Measurements from ENCODE around the gene DNAJB1.

Gene DNAJB1

GRCh38 chr19:14540741-14541525 lies 22.7 kb upstream of the DNAJB1 start:
- FAIRE-seq (no peak), DNase-seq (ENCODE audit: insufficient read length, low spot score) (no peak)

GRCh38 chr19:14536926-14537692 lies 18.9 kb upstream of the DNAJB1 start:
- TF ChIP-seq CTCF (IDR thresholded peaks at IDR 0.05; ENCODE audit: insufficient read depth, missing control alignments): no peak
- FAIRE-seq (no peak), DNase-seq (ENCODE audit: insufficient read length, low spot score) (no peak)

More at GRCh38 chr19:14540741-14541525, 22.7 kb upstream of the DNAJB1 start:
- TF ChIP-seq CTCF (IDR thresholded peaks at IDR 0.05; ENCODE audit: insufficient read depth, missing control alignments): no peak

- no peak for DNase-seq (ENCODE audit: insufficient read length, low spot score)
- TF ChIP-seq CTCF (IDR thresholded peaks at IDR 0.05; ENCODE audit: insufficient read depth, missing control alignments): no peak
- FAIRE-seq: no peak
Observed at GRCh38 chr19:14533450-14533849, 15.3 kb upstream of the DNAJB1 start.

GRCh38 chr19:14530506-14530905 lies 12.3 kb upstream of the DNAJB1 start:
- FAIRE-seq: no peak
- DNase-seq (ENCODE audit: insufficient read length, low spot score): no peak
- TF ChIP-seq CTCF (IDR thresholded peaks at IDR 0.05; ENCODE audit: insufficient read depth, missing control alignments): no peak

GRCh38 chr19:14530005-14530348 lies 11.8 kb upstream of the DNAJB1 start:
- DNase-seq (ENCODE audit: insufficient read length, low spot score) (no peak), FAIRE-seq (no peak)
- no peak for TF ChIP-seq CTCF (IDR thresholded peaks at IDR 0.05; ENCODE audit: insufficient read depth, missing control alignments)

GRCh38 chr19:14529254-14530004 lies 11.2 kb upstream of the DNAJB1 start, which contains the start of gene TECR:
Gene TECR, plus strand, starts transcription at chr19:14529594. Its CDS starts 103 bp downstream, at chr19:14529697.
- FAIRE-seq: no peak
- TF ChIP-seq CTCF (IDR thresholded peaks at IDR 0.05; ENCODE audit: insufficient read depth, missing control alignments): no peak
- DNase-seq (ENCODE audit: insufficient read length, low spot score): peak; percentile 73

Data from D721Med (cell line).